Measurements from ENCODE around the gene FRY. TPM values are rescaled to one million over a fixed set of nuclear protein-coding genes. Genes with fewer than 3 reads are reported as not detected.

Gene FRY
- total RNA-seq, 4 donors from 2014 or later: 6.7 to 106 (median 14.1) TPM

GRCh38 chr13:32134241-32135055 is 102.9 kb downstream of the FRY start:
- no peak for TF ChIP-seq CTCF (IDR thresholded peaks at IDR 0.05)
- no peak for TF ChIP-seq POLR2A (IDR thresholded peaks at IDR 0.05)
- no peak overlapping the region for H3K27ac ChIP-seq
- no peaks in the 10 kb centered on the region for H3K4me1 ChIP-seq
- H3K4me3 ChIP-seq: no peak overlapping the region
- H3K36me3 ChIP-seq: no peaks in the 10 kb centered on the region
- H3K27me3 ChIP-seq: no peaks in the 10 kb centered on the region
- DNase-seq: no peak
- H3K9me3 ChIP-seq: no peaks in the 10 kb centered on the region

- Histone ChIP-seq H3K36me3 (no peaks in the 10 kb centered on the region), H3K27me3 (no peaks in the 10 kb centered on the region), H3K4me1 (no peaks in the 10 kb centered on the region), H3K4me3 (no peak overlapping the region), H3K9me3 (no peaks in the 10 kb centered on the region), H3K27ac (peak overlapping the region in 1 of 4 donors; percentile 13)
- DNase-seq: no peak
- TF ChIP-seq CTCF (IDR thresholded peaks at IDR 0.05) (no peak), POLR2A (IDR thresholded peaks at IDR 0.05) (no peak)
Observed at GRCh38 chr13:32135056-32135390, 103.4 kb downstream of the FRY start.

GRCh38 chr13:32135655-32136054 is 104.1 kb downstream of the FRY start:
- no peak for TF ChIP-seq POLR2A (IDR thresholded peaks at IDR 0.05)
- TF ChIP-seq CTCF (IDR thresholded peaks at IDR 0.05): no peak
- peak overlapping the region in 1 of 4 donors; percentile 13 for H3K27ac ChIP-seq
- no peaks in the 10 kb centered on the region for H3K27me3 ChIP-seq
- H3K36me3 ChIP-seq: no peaks in the 10 kb centered on the region
- H3K4me3 ChIP-seq: no peak overlapping the region
- DNase-seq: no peak
- no peaks in the 10 kb centered on the region for H3K9me3 ChIP-seq
- no peaks in the 10 kb centered on the region for H3K4me1 ChIP-seq

- TF ChIP-seq CTCF (IDR thresholded peaks at IDR 0.05) (no peak), POLR2A (IDR thresholded peaks at IDR 0.05) (no peak)
- DNase-seq: no peak
- no peak overlapping the region for H3K27ac ChIP-seq
- H3K4me1 ChIP-seq: no peaks in the 10 kb centered on the region
- no peaks in the 10 kb centered on the region for H3K36me3 ChIP-seq
- H3K4me3 ChIP-seq: no peak overlapping the region
- no peaks in the 10 kb centered on the region for H3K27me3 ChIP-seq
- H3K9me3 ChIP-seq: no peaks in the 10 kb centered on the region
Observed at GRCh38 chr13:32136061-32136460, 104.5 kb downstream of the FRY start.

- H3K27me3 ChIP-seq: no peaks in the 10 kb centered on the region
- H3K4me1 ChIP-seq: no peaks in the 10 kb centered on the region
- H3K9me3 ChIP-seq: no peaks in the 10 kb centered on the region
- no peak for TF ChIP-seq POLR2A (IDR thresholded peaks at IDR 0.05)
- no peak for TF ChIP-seq CTCF (IDR thresholded peaks at IDR 0.05)
- H3K4me3 ChIP-seq: no peak overlapping the region
- no peak for DNase-seq
- no peak overlapping the region for H3K27ac ChIP-seq
- no peaks in the 10 kb centered on the region for H3K36me3 ChIP-seq
Observed at GRCh38 chr13:32136716-32137115, 105.1 kb downstream of the FRY start.

Measured in Peyer's patch (tissue), 4 donors.